SK-N-SH (cell line): ENCODE data around the gene ZDHHC16. TPM values are rescaled to one million over a fixed set of nuclear protein-coding genes. Genes with fewer than 3 reads are reported as not detected.
A peak's percentile ranks its signal among the peaks of the same experiment; 100 is the strongest.

Source experiments
- CTCF ChIA-PET: fragments of 300-600, 350-600 bp; formaldehyde crosslinking; extraction: SDS; loops from one replicate; lab custom pipeline; 2021; lab: Yijun Ruan, JAX
- POLR2A ChIA-PET: fragments of 350-600 bp; sonication (Branson Sonifier 250); formaldehyde crosslinking; extraction: SDS; loops from one replicate; lab custom pipeline; 2020; ENCODE audit warnings: antibody characterized with exemption, inconsistent platforms; lab: Yijun Ruan, JAX
- DNase-seq: peaks from one replicate; pipeline ENCODE4 v3.0.0; 2012
- H2AFZ ChIP-seq: fragments of 200-600 bp; sonication (generic); 2 replicates; pipeline ENCODE4 v1.8.1; 2016; ENCODE audit warnings: antibody characterized with exemption, mild to moderate bottlenecking, low read depth
- H3F3A ChIP-seq: fragments of 200-600 bp; sonication (generic); replicated peaks from 2 replicates; pipeline ENCODE3; 2016; ENCODE audit warnings: antibody characterized with exemption, mild to moderate bottlenecking; ENCODE audit not compliant: insufficient read depth
- H3K27ac ChIP-seq, 2 experiments: fragments of 200-500 bp in 1 of 2; fragments of 200-600 bp in 1 of 2; sonication (Bioruptor generic) in 1 of 2; sonication (generic), shearing (Covaris generic) in 1 of 2; 2 replicates each; pipeline versions ENCODE4 v1.5.1 to v1.6.1; 2014 to 2016; ENCODE audit warnings: low read depth in 2 of 2, inconsistent platforms in 1 of 2, low read length in 1 of 2, mild to moderate bottlenecking in 1 of 2, mixed read lengths in 1 of 2
- H3K27me3 ChIP-seq: fragments of 200-600 bp; sonication (generic), shearing (Covaris generic); 2 replicates; pipeline ENCODE4 v1.6.1; 2016; ENCODE audit warnings: mixed run types; ENCODE audit not compliant: insufficient read depth
- H3K36me3 ChIP-seq, 2 experiments: fragments of 200-500 bp in 1 of 2; fragments of 200-600 bp in 1 of 2; sonication (Bioruptor generic) in 1 of 2; sonication (generic) in 1 of 2; replicated peaks in 1 of 2; 2 replicates each; pipeline versions ENCODE3 to v1.5.1; 2014 to 2016; ENCODE audit warnings: low read length in 1 of 2, mild to moderate bottlenecking in 1 of 2; ENCODE audit not compliant: insufficient read depth in 2 of 2, control insufficient read depth in 1 of 2
- H3K4me1 ChIP-seq, 2 experiments: fragments of 200-500 bp in 1 of 2; fragments of 200-600 bp in 1 of 2; sonication (Bioruptor generic) in 1 of 2; sonication (generic), shearing (Covaris generic) in 1 of 2; 2 replicates each; pipeline versions ENCODE4 v1.5.1 to v1.6.1; 2014 to 2016; ENCODE audit warnings: low read depth in 1 of 2, low read length in 1 of 2, mixed run types in 1 of 2; ENCODE audit not compliant: insufficient read depth in 2 of 2, control insufficient read depth in 1 of 2
- H3K4me2 ChIP-seq: fragments of 200-600 bp; sonication (generic), shearing (Covaris generic); 2 replicates; pipeline ENCODE4 v1.6.1; 2017; ENCODE audit warnings: mixed run types
- H3K4me3 ChIP-seq, 2 experiments: fragments of 200-500 bp in 1 of 2; fragments of 200-600 bp in 1 of 2; sonication (Bioruptor generic) in 1 of 2; sonication (generic), shearing (Covaris generic) in 1 of 2; 2 replicates each; pipeline versions ENCODE4 v1.5.1 to v1.8.1; 2014 to 2016; ENCODE audit warnings: low read depth in 2 of 2, inconsistent platforms in 1 of 2, low read length in 1 of 2, mild to moderate bottlenecking in 1 of 2, mixed read lengths in 1 of 2, moderate library complexity in 1 of 2
- H3K79me2 ChIP-seq: fragments of 200-600 bp; sonication (generic); 2 replicates; pipeline ENCODE4 v1.8.1; 2017; ENCODE audit warnings: mild to moderate bottlenecking; ENCODE audit not compliant: insufficient read depth
- H3K9ac ChIP-seq: fragments of 200-600 bp; sonication (generic); 2 replicates; pipeline ENCODE4 v1.6.1; 2017; ENCODE audit warnings: mixed run types
- H3K9me2 ChIP-seq: fragments of 200-600 bp; sonication (generic); 2 replicates; pipeline ENCODE4 v1.6.1; 2017; ENCODE audit warnings: mixed run types
- H3K9me3 ChIP-seq: fragments of 200-600 bp; sonication (generic); 2 replicates; pipeline ENCODE4 v1.6.1; 2017; ENCODE audit warnings: mixed run types, mild to moderate bottlenecking, moderate library complexity
- H4K20me1 ChIP-seq: fragments of 200-600 bp; sonication (generic); 2 replicates; pipeline ENCODE4 v1.6.1; 2017; ENCODE audit warnings: mild to moderate bottlenecking, mixed run types; ENCODE audit not compliant: insufficient read depth
- ELF1 ChIP-seq: IDR thresholded peaks from 2 replicates; pipeline ENCODE4 v1.4.0; 2012
- EZH2phosphoT487 ChIP-seq: fragments of 200-600 bp; sonication (generic); IDR thresholded peaks from 2 replicates; pipeline ENCODE4 v1.6.1; 2017; ENCODE audit warnings: low read depth, mixed run types, mild to moderate bottlenecking, antibody characterized with exemption, moderate library complexity, borderline replicate concordance
- FOXJ3 ChIP-seq: sonication (generic); formaldehyde crosslinking; IDR thresholded peaks from 2 replicates; pipeline ENCODE4 v1.5.1; 2020; ENCODE audit warnings: mild to moderate bottlenecking, missing genetic modification reagents
- GABPA ChIP-seq: IDR thresholded peaks from 2 replicates; pipeline ENCODE4 v1.4.0; 2012; ENCODE audit warnings: low read depth, mild to moderate bottlenecking
- JUND ChIP-seq: IDR thresholded peaks from 2 replicates; pipeline ENCODE4 v1.4.0; 2012
- MAX ChIP-seq: IDR thresholded peaks from 2 replicates; pipeline ENCODE4 v1.4.0; 2012; ENCODE audit warnings: low read depth
- MEF2A ChIP-seq: IDR thresholded peaks from 2 replicates; pipeline ENCODE4 v1.4.0; 2012; ENCODE audit warnings: low read depth, borderline replicate concordance
- NFIC ChIP-seq: IDR thresholded peaks from 2 replicates; pipeline ENCODE4 v1.4.0; 2012; ENCODE audit warnings: borderline replicate concordance
- POLR2AphosphoS5 ChIP-seq: IDR thresholded peaks from 2 replicates; pipeline ENCODE4 v1.6.1; 2012; ENCODE audit warnings: low read depth, low read length
- RAD21 ChIP-seq: IDR thresholded peaks from 2 replicates; pipeline ENCODE4 v1.6.1; 2012; ENCODE audit warnings: mild to moderate bottlenecking, low read length
- RCOR1 ChIP-seq: fragments of 150-350 bp; IDR thresholded peaks from 2 replicates; pipeline ENCODE4 v1.6.1; 2017; ENCODE audit warnings: antibody characterized with exemption, low read length
- RFX5 ChIP-seq: IDR thresholded peaks from 2 replicates; pipeline ENCODE4 v1.6.1; 2012; ENCODE audit warnings: mild to moderate bottlenecking, improper control_type of control experiment, low read length
- RXRA ChIP-seq: IDR thresholded peaks from 2 replicates; pipeline ENCODE4 v1.4.0; 2012; ENCODE audit warnings: low read depth, mild to moderate bottlenecking, borderline replicate concordance
- SIN3A ChIP-seq: IDR thresholded peaks from 2 replicates; pipeline ENCODE4 v1.6.1; 2012; ENCODE audit warnings: low read depth, mild to moderate bottlenecking, low read length, moderate library complexity, borderline replicate concordance
- SMC3 ChIP-seq: IDR thresholded peaks from 2 replicates; pipeline ENCODE4 v1.6.1; 2012; ENCODE audit warnings: low read depth, low read length, improper control_type of control experiment
- TAF1 ChIP-seq: IDR thresholded peaks from 2 replicates; pipeline ENCODE4 v1.6.1; 2012; ENCODE audit warnings: low read depth, mild to moderate bottlenecking, low read length, moderate library complexity, borderline replicate concordance
- WGBS: methylation state at CpG from one replicate; pipeline ENCODE4 v1.1.6; 2017; ENCODE audit warnings: low lambda C conversion rate; 5-methylcytosine and 5-hydroxymethylcytosine counted together
- polyA plus RNA-seq, 3 experiments: library from polyadenylated mRNA; depleted of rRNA; stranded (reverse); fragments of >200 nt; gene quantifications; 2 replicates each; pipeline ENCODE4 v1.2.3, GENCODE V29; 2012
- TF ChIP-seq, protein P1 (sequence below): IDR thresholded peaks from 2 replicates; pipeline ENCODE4 v1.4.0; 2012; ENCODE audit warnings: low read depth, borderline replicate concordance
- TF ChIP-seq, protein P2 (sequence below): IDR thresholded peaks from 2 replicates; pipeline ENCODE4 v1.4.0; 2012; ENCODE audit warnings: low read depth, borderline replicate concordance

ZDHHC16 gene
- polyA plus RNA-seq, 1 of the 3 experiments (the other 2 are of a cell fraction) = 71.5 TPM

- H3K4me3 ChIP-seq = peak overlapping the region in 1 of 2 experiments; percentile 73; a peak in 2 of 4 replicates
- H3K79me2 ChIP-seq = peaks cover 36% of the 10 kb centered on the region
- H3K27ac ChIP-seq = peak overlapping the region in 1 of 2 experiments; percentile 91; a peak in 2 of 4 replicates
- CTCF ChIA-PET = interaction anchor here (0.7 to 2.3 kb wide), 6 partner anchors 8 to 153 kb away, joined by 3 to 6 read pairs (median 4); no protein-coding TSS in a partner anchor
- H3K9me3 ChIP-seq = no peaks in the 10 kb centered on the region
- POLR2A ChIA-PET = interaction anchor here (0.6 to 1.9 kb wide), 4 partner anchors 13 to 1115 kb away, joined by 3 to 11 read pairs (median 5); partner anchors contain the start of gene FRAT1
- TF ChIP-seq SMC3 (no peak), RXRA (no peak)
- TF ChIP-seq, all 33 proteins: peak for 0
- H3K27me3 ChIP-seq = no peaks in the 10 kb centered on the region
- no peak for DNase-seq
- H3K9me2 ChIP-seq = no peaks in the 10 kb centered on the region
- peaks cover 4 to 27% of the 10 kb centered on the region in 2 experiments for H3K36me3 ChIP-seq
- peaks cover 0 to 3% of the 10 kb centered on the region in 2 experiments; a peak in 2 of 4 replicates for H3K4me1 ChIP-seq
- H4K20me1 ChIP-seq = no peaks in the 10 kb centered on the region
- peak overlapping the region; percentile 82 for H3K9ac ChIP-seq
- 50% methylated on average over 13 of the region's 13 CpGs for WGBS
- peak overlapping the region; percentile 91; the same call in 1 of the 2 replicates for H3K4me2 ChIP-seq
- peak overlapping the region; percentile 88 for H2AFZ ChIP-seq
- peaks cover 7% of the 10 kb centered on the region for H3F3A ChIP-seq
These were observed 44.5 kb upstream of the ZDHHC16 start for GRCh38 chr10:97401455-97401919.

DNA sequence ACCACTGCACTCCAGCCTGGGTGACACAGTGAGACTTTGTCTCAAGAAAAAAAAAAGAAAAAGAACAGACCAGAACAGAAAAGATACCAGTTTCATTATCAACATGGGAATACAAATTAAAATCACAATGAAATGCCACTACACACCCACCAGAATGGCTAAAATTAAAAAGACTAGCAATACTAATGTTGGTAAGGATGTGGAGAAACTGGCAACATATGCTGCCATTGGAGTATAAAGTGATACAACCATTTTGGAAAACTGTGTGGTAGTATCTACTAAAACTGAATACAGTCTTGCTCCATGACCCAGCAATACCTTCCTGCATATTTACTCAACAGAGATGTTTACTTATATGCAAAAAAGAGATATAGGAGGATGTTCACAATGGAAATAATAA is 41.9 kb upstream of the ZDHHC16 start:
- Histone ChIP-seq H3K27me3 (no peaks in the 10 kb centered on the region), H2AFZ (no peak overlapping the region), H3K4me1 (peaks cover 3 to 4% of the 10 kb centered on the region in 2 experiments; a peak in 2 of 4 replicates), H3K79me2 (peaks cover 21% of the 10 kb centered on the region)
- CTCF ChIA-PET = interaction anchor here (0.7 kb wide), 1 partner anchor 14 kb away, joined by 3 read pairs; no protein-coding TSS in a partner anchor
- TF ChIP-seq POLR2AphosphoS5 (no peak), RCOR1 (no peak)
- TF ChIP-seq, protein P1, sequence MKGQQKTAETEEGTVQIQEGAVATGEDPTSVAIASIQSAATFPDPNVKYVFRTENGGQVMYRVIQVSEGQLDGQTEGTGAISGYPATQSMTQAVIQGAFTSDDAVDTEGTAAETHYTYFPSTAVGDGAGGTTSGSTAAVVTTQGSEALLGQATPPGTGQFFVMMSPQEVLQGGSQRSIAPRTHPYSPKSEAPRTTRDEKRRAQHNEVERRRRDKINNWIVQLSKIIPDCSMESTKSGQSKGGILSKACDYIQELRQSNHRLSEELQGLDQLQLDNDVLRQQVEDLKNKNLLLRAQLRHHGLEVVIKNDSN = no peak
- TF ChIP-seq, all 33 proteins: peak for 0
- Histone ChIP-seq H4K20me1 (no peaks in the 10 kb centered on the region), H3K9me3 (no peaks in the 10 kb centered on the region), H3K9ac (no peak overlapping the region), H3K9me2 (no peaks in the 10 kb centered on the region), H3K36me3 (peaks cover 0 to 8% of the 10 kb centered on the region in 2 experiments), H3K27ac (no peak overlapping the region), H3F3A (peaks cover 14% of the 10 kb centered on the region), H3K4me2 (no peak overlapping the region), H3K4me3 (no peak overlapping the region)
- POLR2A ChIA-PET = interaction anchor here (0.6 kb wide), 1 partner anchor 1084 kb away, joined by 3 read pairs; no protein-coding TSS in a partner anchor
- no peak for DNase-seq

GRCh38 chr10:97406064-97406463 is 39.9 kb upstream of the ZDHHC16 start:
- H3K27ac ChIP-seq = no peak overlapping the region
- 0 out of 2 replicates have a peak, but pooled peaks cover under 1% of the 10 kb centered on the region for H3K79me2 ChIP-seq
- no peak overlapping the region for H3K9ac ChIP-seq
- CTCF ChIA-PET = interaction anchor here (0.7 to 2.9 kb wide), 6 partner anchors 16 to 147 kb away, joined by 3 to 35 read pairs (median 3); no protein-coding TSS in a partner anchor
- H3K9me2 ChIP-seq = no peaks in the 10 kb centered on the region
- no peak for DNase-seq
- no peaks in the 10 kb centered on the region for H3K9me3 ChIP-seq
- POLR2A ChIA-PET = no interaction called here
- H3F3A ChIP-seq = peaks cover 7% of the 10 kb centered on the region
- no peaks in the 10 kb centered on the region for H3K27me3 ChIP-seq
- H4K20me1 ChIP-seq = no peaks in the 10 kb centered on the region
- H3K4me1 ChIP-seq = peaks cover 0 to 4% of the 10 kb centered on the region in 2 experiments; a peak in 1 of 4 replicates
- no peak overlapping the region for H3K4me2 ChIP-seq
- WGBS = 79% methylated on average over 3 of the region's 3 CpGs
- H3K4me3 ChIP-seq = no peak overlapping the region
- no peak overlapping the region for H2AFZ ChIP-seq
- H3K36me3 ChIP-seq = no peaks in the 10 kb centered on the region
- no peak for TF ChIP-seq RCOR1
- TF ChIP-seq RFX5 = no peak
- TF ChIP-seq ELF1 = no peak
- no peak for TF ChIP-seq RAD21
- TF ChIP-seq SIN3A = no peak
- TF ChIP-seq MEF2A = no peak
- TF ChIP-seq, protein P2, sequence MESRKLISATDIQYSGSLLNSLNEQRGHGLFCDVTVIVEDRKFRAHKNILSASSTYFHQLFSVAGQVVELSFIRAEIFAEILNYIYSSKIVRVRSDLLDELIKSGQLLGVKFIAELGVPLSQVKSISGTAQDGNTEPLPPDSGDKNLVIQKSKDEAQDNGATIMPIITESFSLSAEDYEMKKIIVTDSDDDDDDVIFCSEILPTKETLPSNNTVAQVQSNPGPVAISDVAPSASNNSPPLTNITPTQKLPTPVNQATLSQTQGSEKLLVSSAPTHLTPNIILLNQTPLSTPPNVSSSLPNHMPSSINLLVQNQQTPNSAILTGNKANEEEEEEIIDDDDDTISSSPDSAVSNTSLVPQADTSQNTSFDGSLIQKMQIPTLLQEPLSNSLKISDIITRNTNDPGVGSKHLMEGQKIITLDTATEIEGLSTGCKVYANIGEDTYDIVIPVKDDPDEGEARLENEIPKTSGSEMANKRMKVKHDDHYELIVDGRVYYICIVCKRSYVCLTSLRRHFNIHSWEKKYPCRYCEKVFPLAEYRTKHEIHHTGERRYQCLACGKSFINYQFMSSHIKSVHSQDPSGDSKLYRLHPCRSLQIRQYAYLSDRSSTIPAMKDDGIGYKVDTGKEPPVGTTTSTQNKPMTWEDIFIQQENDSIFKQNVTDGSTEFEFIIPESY = no peak
- no peak for TF ChIP-seq NFIC
- no peak for TF ChIP-seq MAX
- no peak for TF ChIP-seq POLR2AphosphoS5
- TF ChIP-seq TAF1 = no peak
- TF ChIP-seq GABPA = no peak
- no peak for TF ChIP-seq JUND
- TF ChIP-seq EZH2phosphoT487 = no peak
- TF ChIP-seq FOXJ3 = no peak
